ENCODE results near the gene CCDC6.

GRCh38 chr10:59819265-59819664 is 87.1 kb downstream of the CCDC6 start:
- TF ChIP-seq CTCF (IDR thresholded peaks at IDR 0.05) (no peak), POLR2A (IDR thresholded peaks at IDR 0.05) (no peak)

Data from lower leg skin (tissue), 3 donors.